ENCODE data around the gene RRP12.

- TF ChIP-seq CTCF (IDR thresholded peaks at IDR 0.05) (no peak), POLR2A (IDR thresholded peaks at IDR 0.05) (no peak)
Measured at GRCh38 chr10:97428572-97428981, 27.4 kb upstream of the RRP12 start.

Measured in body of pancreas (tissue), 4 donors.